GM19397 (cell line): ENCODE results near the gene ADAM33.

Experiments used
- ATAC-seq: cut with Tn5 transposase; IDR thresholded peaks from one replicate; pipeline ENCODE4 v1.9.1; 2021; ENCODE audit warnings: mild to moderate bottlenecking, moderate library complexity; ENCODE audit not compliant: unreplicated experiment

Gene ADAM33

DNA sequence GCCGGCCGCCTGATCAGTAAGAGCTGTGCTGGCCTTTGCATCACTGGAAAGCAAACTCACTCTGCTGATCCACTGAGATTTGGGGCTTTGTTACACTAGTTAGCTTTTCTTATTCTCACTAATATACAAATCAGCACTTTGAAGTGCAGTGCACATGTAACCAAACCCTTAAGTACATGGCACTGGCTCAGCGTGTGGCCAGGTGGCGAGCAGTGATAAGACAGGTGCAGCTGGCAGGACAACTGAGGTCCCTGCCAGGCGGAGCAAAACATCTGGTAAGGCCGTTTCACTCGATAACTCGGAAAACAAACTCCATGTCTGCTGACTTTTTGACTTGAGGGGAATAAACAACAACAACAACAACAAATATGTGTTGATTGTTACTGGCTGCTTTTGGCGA lies 29.6 kb downstream of the ADAM33 start:
- ATAC-seq: no peak

DNA sequence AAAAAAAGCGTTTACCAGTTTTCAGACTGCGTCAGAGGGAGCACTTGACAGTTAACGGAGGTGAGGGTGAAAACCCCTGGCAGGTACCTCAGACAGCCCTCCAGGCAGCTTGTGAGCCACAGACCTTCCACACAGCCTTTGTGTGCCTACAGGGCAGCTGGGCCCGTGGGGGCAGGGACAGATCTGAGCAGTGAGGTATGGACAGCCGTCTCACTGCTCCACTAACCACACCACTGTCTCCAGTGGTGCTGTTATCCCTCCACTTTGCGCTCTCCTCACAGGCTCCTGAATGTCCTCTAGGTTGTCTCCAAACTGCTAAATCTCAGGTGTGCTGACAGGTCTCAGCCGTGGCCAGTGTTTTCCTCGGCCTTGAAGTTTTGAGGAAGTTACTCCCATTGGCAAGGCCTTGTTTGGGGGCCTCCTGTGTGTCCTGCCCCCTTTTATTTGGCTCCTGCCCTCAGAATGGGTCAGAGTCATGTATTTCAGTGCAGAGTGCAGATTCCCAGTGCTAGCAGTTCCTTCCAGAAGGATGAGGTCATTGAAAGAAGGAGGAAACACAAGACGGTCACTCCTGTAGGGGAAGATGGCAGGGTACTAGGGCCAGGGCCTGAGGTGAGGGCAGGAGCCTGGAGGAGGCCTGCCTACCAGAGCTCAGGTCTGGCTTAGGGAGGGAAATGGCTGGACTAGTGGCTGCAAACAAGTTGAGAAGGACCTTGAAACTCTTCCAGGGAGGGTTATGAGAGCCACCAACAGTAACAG lies 30.4 kb downstream of the ADAM33 start:
- no peak for ATAC-seq

DNA sequence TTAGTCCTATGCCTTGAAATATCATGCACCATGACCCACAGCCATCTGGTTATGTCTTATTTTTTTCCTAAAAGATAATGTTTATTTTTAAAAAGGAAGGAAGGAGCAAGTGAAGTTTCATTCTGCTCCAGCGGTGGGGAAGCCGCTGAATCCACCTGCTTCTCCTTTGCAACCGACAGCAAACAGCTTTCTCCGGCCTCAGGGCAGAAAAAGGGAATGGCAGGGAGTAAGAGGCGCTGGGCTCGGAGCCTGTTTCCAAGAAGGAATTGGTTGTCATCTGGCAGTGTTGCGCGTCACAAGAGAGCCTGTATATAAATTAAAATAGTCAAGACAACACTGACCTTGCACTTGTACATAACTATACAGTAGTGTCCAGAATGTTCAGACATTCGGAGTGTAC lies 32.9 kb downstream of the ADAM33 start:
- ATAC-seq: no peak

DNA sequence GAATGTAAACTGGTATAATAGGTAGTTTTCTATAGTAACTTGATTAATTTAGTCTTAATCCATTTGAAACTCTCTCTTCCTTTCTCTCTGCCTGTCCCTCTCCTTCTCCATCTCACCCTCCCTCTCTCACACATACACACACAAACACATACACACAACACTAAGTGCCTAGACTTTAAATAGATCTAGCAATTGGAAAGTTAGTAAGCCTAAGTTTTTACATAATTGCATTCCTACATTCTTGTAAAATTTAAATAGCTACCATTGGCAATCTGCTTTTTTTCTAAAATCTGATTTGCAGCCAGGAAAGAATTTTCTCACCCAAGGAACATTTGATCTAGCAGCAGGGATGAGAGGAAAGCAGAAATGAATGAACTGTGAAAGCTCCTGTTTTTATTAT lies 34.3 kb downstream of the ADAM33 start:
- ATAC-seq: no peak

DNA sequence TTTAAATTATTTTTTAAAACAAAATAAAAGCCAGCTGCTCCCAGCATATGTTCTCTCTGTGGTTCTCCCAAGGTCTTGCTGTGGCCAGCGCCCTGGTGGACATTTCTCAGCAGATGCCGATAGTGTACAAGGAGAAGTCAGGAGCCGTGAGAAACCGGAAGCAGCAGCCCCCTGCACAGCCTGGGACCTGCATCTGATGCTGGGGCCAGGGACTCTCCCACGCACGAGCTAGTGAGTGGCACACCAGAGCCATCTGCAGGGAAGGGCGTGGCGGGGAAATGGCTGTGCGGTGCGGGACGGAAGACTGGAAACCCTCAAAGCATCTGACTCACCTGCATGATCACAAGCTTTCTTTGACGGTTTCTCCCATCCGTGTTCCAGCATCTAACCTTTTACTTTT lies 35.2 kb downstream of the ADAM33 start:
- ATAC-seq: no peak

DNA sequence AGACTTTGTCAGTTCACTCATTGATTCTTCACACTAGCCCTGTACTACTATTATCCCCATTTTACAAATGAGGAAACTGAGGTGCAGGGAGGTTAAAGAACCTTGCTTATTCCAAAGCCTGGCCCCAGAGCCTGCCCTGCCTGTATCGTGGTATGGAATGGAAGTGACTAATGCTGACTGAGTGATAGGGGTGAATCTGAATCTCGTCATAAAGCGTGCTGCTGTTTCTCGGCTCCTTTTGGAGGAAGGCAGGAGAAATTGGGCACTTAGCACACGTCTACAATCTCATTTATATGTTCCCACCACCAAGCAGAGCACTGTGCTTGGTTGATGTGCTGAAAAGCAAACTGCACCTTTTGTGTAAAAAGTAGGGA lies 35.8 kb downstream of the ADAM33 start:
- no peak for ATAC-seq

DNA sequence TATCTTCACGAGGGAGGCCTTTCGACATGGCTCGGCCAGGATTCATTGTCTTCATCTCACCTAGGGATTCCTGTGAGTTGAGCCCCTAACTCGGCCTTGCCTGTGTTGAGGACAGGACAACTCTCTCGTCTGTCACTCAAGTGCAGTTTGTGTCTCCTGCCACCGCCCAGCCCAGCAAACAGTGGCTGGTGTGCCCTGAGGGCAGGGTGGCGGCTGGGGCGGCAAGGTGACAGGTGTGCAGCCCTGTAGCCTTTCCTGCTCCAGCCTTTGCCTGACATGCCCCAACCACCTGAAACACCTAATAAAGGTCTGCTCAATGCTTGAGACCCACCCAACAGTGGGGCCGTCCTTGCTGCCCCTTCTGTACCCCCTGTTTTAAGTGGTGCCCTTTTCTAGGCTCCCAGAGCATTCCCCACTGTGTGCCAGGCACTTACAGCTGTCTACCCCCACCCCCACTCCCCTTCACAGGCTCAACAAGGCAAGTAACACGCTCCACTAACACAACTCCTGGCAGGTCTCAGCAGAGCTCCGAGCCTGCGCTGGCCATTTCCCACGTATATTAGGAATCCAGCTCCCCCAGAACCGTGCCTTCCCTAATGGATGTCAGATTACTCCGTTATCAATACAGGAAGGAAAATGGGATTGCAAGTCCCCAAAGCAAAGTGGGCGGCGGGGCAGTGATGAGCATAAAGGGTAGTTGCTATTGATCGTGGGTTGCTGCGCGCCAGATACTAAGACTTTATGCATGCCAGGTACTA lies 36.3 kb downstream of the ADAM33 start:
- ATAC-seq: no peak

DNA sequence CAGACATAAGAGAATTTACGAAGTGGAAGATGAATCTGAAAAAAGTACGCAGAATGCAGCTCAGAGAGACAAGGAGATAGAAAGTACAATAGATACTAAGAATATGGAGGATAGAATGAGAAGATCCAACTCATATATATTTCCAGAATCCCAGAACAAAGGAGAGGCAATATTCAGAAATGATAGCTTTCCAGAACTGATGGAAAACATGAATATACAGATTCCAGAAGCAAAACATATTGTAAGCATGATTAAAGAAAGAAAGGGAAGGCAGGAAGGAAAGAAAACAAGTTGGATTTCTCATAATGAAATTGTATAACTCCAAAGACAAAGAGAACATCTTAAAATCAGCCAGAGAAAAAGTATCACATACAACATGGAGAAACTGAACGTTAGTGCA lies 41.6 kb downstream of the ADAM33 start:
- no peak for ATAC-seq

DNA sequence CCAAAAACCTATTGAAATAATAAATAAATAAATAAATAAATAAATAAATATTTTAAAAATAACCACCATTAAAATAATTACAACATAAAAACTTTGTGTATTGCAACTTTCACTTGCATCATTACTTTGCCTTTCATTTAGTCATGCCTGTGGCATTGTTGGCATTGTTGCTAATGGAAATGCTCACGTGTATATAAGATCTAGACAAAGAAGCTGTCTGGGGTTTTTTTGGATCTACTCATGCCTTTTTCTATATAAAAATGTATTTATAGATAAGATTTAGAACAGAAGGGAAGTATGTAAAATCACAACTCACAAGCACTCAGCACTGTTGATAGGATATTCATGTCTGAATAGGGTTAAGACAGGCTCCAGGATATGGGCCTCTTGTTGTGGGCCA lies 46.5 kb downstream of the ADAM33 start:
- no peak for ATAC-seq

DNA sequence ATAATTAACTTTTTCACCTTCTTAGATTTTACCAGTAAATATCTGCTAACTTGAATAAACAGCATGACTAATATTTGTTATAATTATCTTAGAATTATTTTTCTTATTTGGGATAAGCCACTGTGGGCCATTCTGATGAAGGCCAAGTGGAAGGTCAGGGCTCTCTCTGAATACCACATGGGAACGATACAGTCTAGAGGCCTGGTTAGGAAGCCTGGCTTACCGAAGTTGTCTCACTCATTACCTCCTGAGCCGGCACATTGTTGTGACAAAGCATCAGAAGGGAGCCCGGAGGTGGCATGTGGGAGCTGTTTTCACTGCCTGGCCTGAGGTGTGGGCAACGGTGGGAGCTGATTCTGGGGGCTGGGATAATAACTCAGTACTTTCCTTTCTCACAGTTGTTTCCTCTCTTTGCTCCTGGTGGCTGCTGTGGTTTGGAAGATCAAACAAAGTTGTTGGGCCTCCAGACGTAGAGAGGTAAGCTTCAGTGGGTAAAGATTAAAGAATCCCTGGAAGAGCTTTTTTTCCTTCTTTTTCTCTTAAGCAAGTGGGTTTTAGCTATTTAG lies 47.8 kb downstream of the ADAM33 start:
- no peak for ATAC-seq

DNA sequence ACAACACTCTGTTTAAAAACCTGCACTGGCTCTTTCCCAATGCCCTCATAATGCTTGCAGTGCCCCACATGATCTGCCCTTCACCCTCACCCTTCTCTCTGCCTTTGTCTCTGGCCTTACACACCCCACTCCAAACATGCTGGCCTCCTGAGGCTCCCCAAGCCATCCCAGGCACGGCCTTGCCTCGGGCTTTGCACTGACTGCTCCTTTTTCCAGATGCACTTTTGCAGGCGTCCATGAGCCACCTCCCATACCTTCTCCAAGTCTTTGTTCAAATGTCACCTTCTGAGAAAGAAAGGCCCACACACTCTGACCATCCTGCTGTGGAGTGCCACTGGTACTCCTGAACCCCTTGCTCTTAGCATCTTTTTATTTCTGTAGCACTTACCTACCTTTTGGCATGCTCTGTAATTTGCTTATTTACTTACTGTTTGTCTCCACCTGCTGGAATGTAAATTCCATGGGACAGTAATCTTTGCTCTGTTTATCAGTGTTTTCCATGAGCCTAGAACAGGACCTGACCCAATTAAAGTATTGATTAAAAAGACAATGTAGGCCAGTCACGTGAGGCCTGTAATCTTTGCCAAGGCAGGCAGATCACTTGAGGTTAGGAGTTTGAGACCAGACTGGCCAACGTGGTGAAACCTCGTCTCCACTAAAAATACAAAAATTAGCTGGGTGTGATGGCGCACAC lies 49.4 kb downstream of the ADAM33 start:
- no peak for ATAC-seq

DNA sequence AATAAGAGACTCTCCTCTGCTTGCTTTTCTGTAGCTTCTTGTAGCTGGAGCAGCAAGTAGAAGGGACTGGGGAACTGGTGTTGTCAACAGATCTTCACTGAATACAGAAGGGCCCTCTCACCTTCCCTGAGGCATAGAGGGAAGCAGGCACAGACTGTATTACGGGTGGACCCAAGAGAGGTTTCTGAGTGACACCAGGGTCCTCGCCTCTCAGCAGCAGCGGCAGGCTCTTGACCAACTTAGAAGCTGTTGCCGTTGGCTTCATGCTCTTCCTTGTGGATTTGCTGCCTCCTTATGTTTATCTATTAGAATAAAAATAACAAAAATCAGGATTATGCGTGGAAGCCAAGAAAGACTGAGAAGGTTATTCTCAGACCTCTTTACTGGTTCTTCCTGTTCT lies 50.3 kb downstream of the ADAM33 start:
- no peak for ATAC-seq

DNA sequence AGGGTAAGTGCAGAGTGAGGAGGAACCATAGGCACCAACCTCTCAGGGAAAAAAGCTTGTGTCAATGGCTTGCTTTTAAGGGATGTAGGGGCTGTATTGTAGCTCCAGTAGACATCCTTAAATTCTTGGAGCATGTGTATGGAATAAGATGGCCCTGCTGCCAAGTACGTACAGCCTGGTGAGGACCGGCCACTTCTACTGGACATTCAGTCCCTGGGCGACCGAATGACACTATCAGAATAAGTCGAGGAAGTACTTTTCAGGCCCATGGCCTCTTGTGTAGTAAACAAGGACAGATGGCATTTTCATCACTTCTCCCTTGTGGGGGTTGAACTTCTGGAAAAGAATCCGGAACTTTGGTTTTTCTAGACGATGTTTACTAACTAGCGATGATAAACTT lies 51.4 kb downstream of the ADAM33 start:
- no peak for ATAC-seq

DNA sequence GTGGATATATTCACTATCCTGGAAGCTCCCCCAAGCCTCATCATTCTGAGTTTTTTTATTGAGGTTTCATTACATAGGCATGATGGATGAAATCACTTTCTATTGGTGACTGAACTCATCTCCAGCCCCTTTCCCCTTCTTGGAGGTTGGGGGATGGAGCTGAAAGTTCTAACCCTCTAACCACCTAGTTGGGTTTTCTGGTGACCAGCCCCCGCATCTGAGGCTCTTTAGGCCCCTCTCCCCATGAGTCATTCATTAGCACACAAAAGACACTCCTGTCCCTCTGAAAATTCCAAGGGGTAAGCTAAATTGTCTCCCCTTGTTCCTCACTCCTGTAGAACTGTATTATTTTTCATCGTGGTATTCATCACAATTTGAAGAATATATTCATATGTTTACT lies 51.9 kb downstream of the ADAM33 start:
- ATAC-seq: no peak

DNA sequence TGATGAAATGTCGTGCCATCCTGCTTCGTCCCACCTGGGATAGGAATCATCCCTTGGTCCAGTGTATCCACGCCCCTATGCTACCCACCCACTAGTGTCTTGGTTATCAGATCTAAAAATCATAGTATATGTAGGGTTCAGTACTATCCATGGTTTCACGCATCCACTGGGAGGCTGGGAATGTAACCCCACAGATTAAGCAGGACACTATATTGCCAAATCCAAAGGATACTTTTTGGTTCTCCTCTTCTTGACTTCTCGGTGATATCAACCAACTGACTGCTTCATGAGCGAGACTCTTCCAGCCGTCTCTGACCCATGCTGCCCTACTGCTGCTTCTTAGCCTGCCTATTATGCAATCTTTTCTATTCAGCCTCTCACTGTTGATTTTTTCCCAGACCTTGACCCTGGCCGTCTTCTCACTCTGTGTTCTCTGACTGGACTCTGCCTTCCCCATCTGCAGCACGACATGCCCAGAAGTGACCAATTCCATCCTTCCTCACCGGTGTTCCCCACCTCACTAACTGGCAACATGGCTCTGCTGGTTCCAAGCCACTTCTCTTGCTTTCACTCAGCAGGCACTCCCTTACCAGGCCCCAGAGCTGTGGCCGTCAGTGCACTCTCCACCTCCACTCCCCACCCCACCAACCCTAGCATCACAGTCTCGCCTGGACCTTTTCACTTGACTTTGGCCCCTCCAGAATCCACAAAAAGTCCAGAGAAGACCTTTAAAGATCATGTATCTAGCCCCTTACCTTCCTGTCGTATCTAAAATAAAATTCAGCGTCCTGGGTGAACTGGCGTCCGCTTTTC lies 53.1 kb downstream of the ADAM33 start:
- no peak for ATAC-seq

DNA sequence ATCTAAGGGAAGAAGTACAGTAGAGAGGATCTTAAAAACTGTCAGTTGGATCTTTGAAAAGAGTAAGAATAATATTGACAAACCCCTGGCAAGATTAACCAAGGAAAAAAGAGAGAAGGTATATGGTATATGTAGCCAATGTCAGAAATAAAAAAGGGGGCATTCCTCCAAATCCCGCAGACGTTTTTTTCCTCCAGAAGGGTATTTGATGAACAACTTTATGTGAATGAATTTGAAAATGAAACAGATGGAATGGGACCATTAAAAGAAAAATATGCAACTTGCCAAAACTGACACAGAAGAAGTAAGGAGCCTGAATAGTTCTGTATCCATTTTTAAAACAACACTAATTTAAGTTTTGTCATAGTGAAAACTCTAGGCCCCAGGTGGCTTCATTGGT lies 54.3 kb downstream of the ADAM33 start:
- ATAC-seq: no peak

DNA sequence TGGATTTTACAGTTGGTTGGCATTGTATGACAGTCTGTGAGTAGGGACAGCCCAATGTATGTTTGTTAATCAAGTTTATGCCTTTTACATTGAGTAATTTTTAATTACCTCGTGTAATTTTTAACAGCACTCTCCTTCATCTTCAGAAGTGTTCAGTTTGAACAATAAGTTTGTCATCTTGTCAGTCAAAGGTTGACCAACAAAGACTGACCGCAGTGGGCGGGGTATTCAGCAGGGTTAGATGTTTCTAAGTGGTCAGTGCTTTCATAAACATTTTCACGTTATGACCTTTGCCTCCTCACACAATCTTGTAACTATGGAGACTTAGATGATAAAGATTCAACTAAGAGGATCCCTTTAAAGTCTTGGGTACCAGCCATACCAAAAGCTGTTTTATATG lies 59.4 kb downstream of the ADAM33 start:
- no peak for ATAC-seq

DNA sequence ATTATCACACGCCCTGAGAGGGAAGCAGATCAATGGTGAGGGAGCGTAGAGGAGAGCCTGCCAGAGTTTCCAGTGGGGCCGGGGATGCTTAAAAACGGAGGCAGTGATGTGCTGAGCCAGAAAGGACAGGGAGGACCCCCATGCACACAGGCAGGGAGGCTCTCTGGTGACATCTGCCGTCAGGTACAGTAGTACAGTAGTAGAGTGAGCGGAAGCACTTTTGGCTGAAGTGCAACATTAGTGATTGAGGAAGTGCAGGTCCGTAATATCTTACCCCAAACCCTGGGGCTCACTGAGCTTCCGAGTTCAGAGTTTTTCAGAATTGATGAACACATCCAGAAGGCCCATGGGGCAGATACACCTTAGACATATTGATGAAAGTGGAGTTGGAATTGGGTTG lies 60.7 kb downstream of the ADAM33 start:
- ATAC-seq: no peak
